ENCODE data around the gene CLDN14. TPM values are rescaled to one million over a fixed set of nuclear protein-coding genes. Genes with fewer than 3 reads are reported as not detected.
A peak's percentile ranks its signal among the peaks of the same experiment; 100 is the strongest.

The CLDN14 gene
- polyA plus RNA-seq, 3 donors, result not detected

DNA sequence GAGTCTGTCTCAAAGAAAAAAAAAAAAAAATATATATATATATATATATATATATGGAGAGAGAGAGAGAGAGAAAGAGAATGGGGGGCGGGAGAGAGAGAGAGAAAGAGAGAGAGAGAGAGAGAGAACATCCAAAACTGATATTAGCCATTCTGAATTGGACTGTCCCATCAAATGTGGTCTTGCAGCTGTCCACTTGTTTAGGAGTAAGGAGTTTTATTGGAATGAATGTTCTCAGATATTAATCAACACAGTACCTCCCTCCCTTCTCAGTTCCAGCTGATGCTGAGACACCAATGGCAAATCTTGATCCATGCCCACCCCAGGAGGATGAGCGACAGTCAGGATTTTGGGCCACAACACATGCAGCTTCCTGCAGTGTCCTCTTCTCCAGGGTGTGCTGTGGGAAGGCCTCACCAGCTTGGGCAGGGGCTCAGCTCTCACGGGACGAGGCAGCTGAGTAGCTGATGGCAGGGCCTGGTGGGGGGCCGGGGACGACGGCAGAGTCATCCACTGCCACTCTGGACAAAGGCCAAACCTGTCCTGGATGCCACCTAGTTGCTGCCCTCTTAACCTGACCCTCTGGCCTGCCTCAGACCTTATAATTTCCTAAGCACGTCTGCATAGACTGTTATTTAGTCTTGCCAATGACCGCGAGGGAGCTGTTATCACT, 9.3 kb upstream of the CLDN14 start:
- Histone ChIP-seq H3K79me2 (ENCODE audit: insufficient read depth, low read length) (no peaks in the 10 kb centered on the region), H3K4me3 (replicated peaks in 1 of 3; ENCODE audit: low read depth in 2 of 3, low read length in 3 of 3) (no peak overlapping the region), H4K20me1 (ENCODE audit: insufficient read depth, low read length) (no peaks in the 10 kb centered on the region), H3K9ac (ENCODE audit: insufficient read depth, low read length, poor library complexity, severe bottlenecking) (no peak overlapping the region), H2AFZ (ENCODE audit: insufficient read depth, low read depth, low read length, poor library complexity, severe bottlenecking) (no peak overlapping the region), H3K9me3 (replicated peaks in 1 of 2; ENCODE audit: control insufficient read depth in 1 of 2, insufficient read depth in 1 of 2, low read length in 2 of 2) (no peaks in the 10 kb centered on the region), H3K36me3 (replicated peaks in 1 of 2; ENCODE audit: control insufficient read depth in 1 of 2, insufficient read depth in 2 of 2, low read length in 2 of 2) (no peaks in the 10 kb centered on the region), H3K4me1 (ENCODE audit: control insufficient read depth in 1 of 2, insufficient read depth in 2 of 2, low read length in 2 of 2) (peaks cover 5 to 6% of the 10 kb centered on the region in 2 donors), H3K27ac (ENCODE audit: low read depth in 1 of 2, low read length in 2 of 2) (no peak overlapping the region), H3K27me3 (ENCODE audit: control insufficient read depth in 2 of 2, insufficient read depth in 2 of 2, low read length in 2 of 2) (no peaks in the 10 kb centered on the region), H3K4me2 (replicated peaks; ENCODE audit: extremely low read depth, low read length, poor library complexity, severe bottlenecking) (no peak overlapping the region)
- TF ChIP-seq CTCF (IDR thresholded peaks at IDR 0.05), result no peak
- no peak overlapping the region for H3K4me3 Mint-ChIP-seq
- WGBS (ENCODE audit: insufficient coverage), result 84% methylated on average over 9 of the region's 10 CpGs
- H3K4me1 Mint-ChIP-seq, result peaks cover 10% of the 10 kb centered on the region
- H3K36me3 Mint-ChIP-seq, result no peaks in the 10 kb centered on the region
- intact Hi-C loops (cut with micrococcal nuclease), result no loop called here
- H3K9me3 Mint-ChIP-seq, result peaks cover 0 to 2% (median 0%) of the 10 kb centered on the region in 7 donors
- DNase-seq, result no peak
- peak overlapping the region in 1 of 7 donors; percentile 10 for H3K27ac Mint-ChIP-seq
- peaks cover 2 to 3% (median 2%) of the 10 kb centered on the region in 3 donors for H3K27me3 Mint-ChIP-seq (ENCODE audit: low read depth in 3 of 3)

DNA sequence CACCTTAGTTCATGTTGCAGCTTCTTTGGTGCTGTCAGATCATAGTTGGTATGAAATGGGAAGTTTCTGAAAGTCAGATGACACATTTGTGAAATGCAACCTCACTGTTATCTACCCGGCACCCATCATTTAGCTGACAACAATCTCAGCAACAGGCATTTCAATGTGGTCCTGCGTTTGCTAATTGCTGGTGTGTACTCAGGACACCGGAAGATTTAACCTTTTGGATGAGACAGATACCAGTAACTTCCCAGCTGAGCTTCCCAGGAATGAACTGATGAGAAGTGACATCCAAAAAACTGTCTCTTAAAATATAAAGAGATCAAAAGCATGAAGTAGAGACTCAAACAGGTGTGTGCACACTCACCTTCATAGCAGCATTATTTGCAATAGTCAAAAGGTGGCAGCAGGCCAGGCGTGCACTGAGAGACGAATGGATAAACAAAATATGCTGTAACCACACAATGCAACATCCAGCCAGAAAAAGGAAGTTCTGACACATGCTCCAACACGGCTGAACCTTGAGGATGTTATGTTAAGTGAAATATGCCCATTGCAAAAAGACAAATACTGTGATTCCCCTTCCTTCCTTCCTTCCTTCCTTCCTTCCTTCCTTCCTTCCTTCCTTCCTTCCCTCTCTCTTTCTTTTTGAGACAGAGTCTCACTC, 7.9 kb upstream of the CLDN14 start:
- Mint-ChIP-seq H3K4me3 (no peak overlapping the region), H3K36me3 (no peaks in the 10 kb centered on the region), H3K27me3 (ENCODE audit: low read depth in 3 of 3) (peaks cover 0 to 3% (median 2%) of the 10 kb centered on the region in 3 donors), H3K27ac (peak overlapping the region in 2 of 7 donors; percentile 33 to 44), H3K9me3 (peaks cover 0 to 2% (median 0%) of the 10 kb centered on the region in 7 donors), H3K4me1 (peaks cover 10% of the 10 kb centered on the region)
- H4K20me1 ChIP-seq (ENCODE audit: insufficient read depth, low read length), result no peaks in the 10 kb centered on the region
- H3K4me1 ChIP-seq (ENCODE audit: control insufficient read depth in 1 of 2, insufficient read depth in 2 of 2, low read length in 2 of 2), result peaks cover 5 to 6% of the 10 kb centered on the region in 2 donors
- H3K79me2 ChIP-seq (ENCODE audit: insufficient read depth, low read length), result no peaks in the 10 kb centered on the region
- no peaks in the 10 kb centered on the region for H3K36me3 ChIP-seq (replicated peaks in 1 of 2; ENCODE audit: control insufficient read depth in 1 of 2, insufficient read depth in 2 of 2, low read length in 2 of 2)
- intact Hi-C loops (cut with micrococcal nuclease), result no loop called here
- no peaks in the 10 kb centered on the region for H3K9me3 ChIP-seq (replicated peaks in 1 of 2; ENCODE audit: control insufficient read depth in 1 of 2, insufficient read depth in 1 of 2, low read length in 2 of 2)
- H3K27ac ChIP-seq (ENCODE audit: low read depth in 1 of 2, low read length in 2 of 2), result no peak overlapping the region
- WGBS (ENCODE audit: insufficient coverage), result 0% methylated on average over 2 of the region's 6 CpGs
- H3K9ac ChIP-seq (ENCODE audit: insufficient read depth, low read length, poor library complexity, severe bottlenecking), result no peak overlapping the region
- H3K27me3 ChIP-seq (ENCODE audit: control insufficient read depth in 2 of 2, insufficient read depth in 2 of 2, low read length in 2 of 2), result no peaks in the 10 kb centered on the region
- peak overlapping the region; percentile 17 for H3K4me2 ChIP-seq (replicated peaks; ENCODE audit: extremely low read depth, low read length, poor library complexity, severe bottlenecking)
- peak; percentile 19 to 37 (median 24) for DNase-seq
- no peak for TF ChIP-seq CTCF (IDR thresholded peaks at IDR 0.05)
- no peak overlapping the region for H3K4me3 ChIP-seq (replicated peaks in 1 of 3; ENCODE audit: low read depth in 2 of 3, low read length in 3 of 3)
- no peak overlapping the region for H2AFZ ChIP-seq (ENCODE audit: insufficient read depth, low read depth, low read length, poor library complexity, severe bottlenecking)
